Cardiac muscle cell (in vitro differentiated cells and primary cell): ENCODE data around the gene NKX6-2. TPM values are rescaled to one million over a fixed set of nuclear protein-coding genes. Genes with fewer than 3 reads are reported as not detected.

ENCODE experiments used
- DNase-seq, 2 donors: peaks; one replicate each; pipeline versions ENCODE4 v3.0.0 to v3.0.0-alpha.2; 2010 to 2017; ENCODE audit warnings: low read depth in 1 of 2, low spot score in 1 of 2
- H3K27ac ChIP-seq: fragments of 200-600 bp; sonication (generic); 2 replicates; pipeline ENCODE4 v1.5.1; 2016
- H3K27me3 ChIP-seq: fragments of 200-600 bp; sonication (generic); 2 replicates; pipeline ENCODE4 v1.6.0; 2016; ENCODE audit warnings: control low read depth
- H3K36me3 ChIP-seq: fragments of 200-600 bp; sonication (generic); 2 replicates; pipeline ENCODE4 v1.5.1; 2016; ENCODE audit warnings: control low read depth
- H3K4me1 ChIP-seq: fragments of 200-600 bp; sonication (generic); 2 replicates; pipeline ENCODE4 v1.8.1; 2017; ENCODE audit warnings: low read depth, mild to moderate bottlenecking, mixed run types
- H3K4me3 ChIP-seq: fragments of 200-600 bp; sonication (generic); 2 replicates; pipeline ENCODE4 v1.5.1; 2016; ENCODE audit warnings: mild to moderate bottlenecking
- H3K9me3 ChIP-seq: fragments of 200-600 bp; sonication (generic); 2 replicates; pipeline ENCODE4 v1.5.1; 2017; ENCODE audit warnings: low read depth, mild to moderate bottlenecking, control low read depth
- polyA plus RNA-seq: library from polyadenylated mRNA; unstranded; fragments of >200 nt; fragmentation: Nextera tagmentation; extraction: Ambion mirVana; gene quantifications from 2 replicates; pipeline ENCODE4 v1.2.1, GENCODE V29; 2016
- total RNA-seq: library from RNA; depleted of rRNA; stranded (reverse); fragments of >200 nt; gene quantifications from 2 replicates; pipeline ENCODE4 v1.2.3, GENCODE V29; 2016
- TF ChIP-seq, protein P1 (sequence below): IDR thresholded peaks from 2 replicates; pipeline ENCODE4 v1.5.1; 2012; ENCODE audit warnings: low read depth, mild to moderate bottlenecking, low read length

Gene NKX6-2
- total and polyA plus RNA-seq, 2 experiments from 2014 or later: 0.09 to 15.4 TPM

DNA sequence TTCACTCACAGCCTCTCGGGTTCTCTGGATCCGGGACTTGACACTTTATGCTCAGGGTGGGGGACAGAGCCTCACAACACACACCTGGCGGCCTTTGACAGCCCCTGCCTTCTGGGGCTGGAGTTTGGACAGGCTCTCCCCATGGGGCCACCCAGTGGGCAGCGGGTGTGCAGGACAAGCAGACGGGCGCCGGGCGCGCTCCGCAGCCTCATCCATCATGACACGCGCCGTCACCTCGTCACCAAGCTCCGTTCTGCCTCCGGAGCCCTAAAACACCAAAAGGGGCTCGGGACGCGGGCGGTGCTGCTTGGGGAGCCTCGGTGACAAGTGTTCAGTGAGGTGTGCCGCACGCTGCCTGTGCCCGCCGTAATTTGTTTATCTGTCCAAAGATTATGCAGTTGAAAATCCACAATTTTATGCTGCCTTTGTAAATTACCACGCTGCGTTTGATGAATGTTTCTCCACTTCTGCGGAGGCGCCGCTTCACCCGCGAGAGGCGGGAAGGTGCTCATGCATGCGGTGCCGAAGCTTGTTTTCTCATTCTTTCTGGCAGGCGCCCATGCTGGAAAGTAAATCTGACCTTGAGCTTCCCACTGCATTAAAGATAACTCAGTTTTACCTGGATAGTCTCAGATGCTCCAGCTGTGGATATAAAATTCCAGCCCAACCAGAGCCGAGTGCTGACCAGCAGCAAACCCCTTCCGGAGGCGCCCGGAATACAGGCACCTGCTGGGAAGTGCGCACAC is 6.2 kb downstream of the NKX6-2 start:
- TF ChIP-seq, protein P1, sequence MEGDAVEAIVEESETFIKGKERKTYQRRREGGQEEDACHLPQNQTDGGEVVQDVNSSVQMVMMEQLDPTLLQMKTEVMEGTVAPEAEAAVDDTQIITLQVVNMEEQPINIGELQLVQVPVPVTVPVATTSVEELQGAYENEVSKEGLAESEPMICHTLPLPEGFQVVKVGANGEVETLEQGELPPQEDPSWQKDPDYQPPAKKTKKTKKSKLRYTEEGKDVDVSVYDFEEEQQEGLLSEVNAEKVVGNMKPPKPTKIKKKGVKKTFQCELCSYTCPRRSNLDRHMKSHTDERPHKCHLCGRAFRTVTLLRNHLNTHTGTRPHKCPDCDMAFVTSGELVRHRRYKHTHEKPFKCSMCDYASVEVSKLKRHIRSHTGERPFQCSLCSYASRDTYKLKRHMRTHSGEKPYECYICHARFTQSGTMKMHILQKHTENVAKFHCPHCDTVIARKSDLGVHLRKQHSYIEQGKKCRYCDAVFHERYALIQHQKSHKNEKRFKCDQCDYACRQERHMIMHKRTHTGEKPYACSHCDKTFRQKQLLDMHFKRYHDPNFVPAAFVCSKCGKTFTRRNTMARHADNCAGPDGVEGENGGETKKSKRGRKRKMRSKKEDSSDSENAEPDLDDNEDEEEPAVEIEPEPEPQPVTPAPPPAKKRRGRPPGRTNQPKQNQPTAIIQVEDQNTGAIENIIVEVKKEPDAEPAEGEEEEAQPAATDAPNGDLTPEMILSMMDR: no peak
- no peak overlapping the region for H3K4me3 ChIP-seq
- peaks cover 46% of the 10 kb centered on the region for H3K27me3 ChIP-seq
- no peaks in the 10 kb centered on the region for H3K9me3 ChIP-seq
- DNase-seq: no peak
- H3K4me1 ChIP-seq: no peaks in the 10 kb centered on the region
- no peak overlapping the region for H3K27ac ChIP-seq
- H3K36me3 ChIP-seq: peaks cover 3% of the 10 kb centered on the region

DNA sequence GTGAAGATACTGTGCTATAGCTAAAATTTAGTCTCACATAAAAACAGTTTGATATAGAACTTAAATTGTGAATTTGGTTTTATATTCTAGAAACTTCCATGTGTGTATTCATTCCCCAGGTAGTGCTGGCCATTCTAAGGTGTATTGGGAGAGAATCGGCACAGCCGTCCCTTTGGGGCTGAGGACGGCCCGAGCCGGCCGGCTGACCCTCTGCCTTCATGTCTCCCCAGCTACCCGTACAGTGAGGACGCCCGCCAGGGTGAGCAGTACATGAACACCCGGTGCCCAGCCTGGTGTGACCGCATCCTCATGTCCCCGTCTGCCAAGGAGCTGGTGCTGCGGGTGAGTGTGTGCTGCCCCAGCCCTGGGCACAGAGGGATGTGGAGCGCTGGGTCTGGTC is 8.5 kb downstream of the NKX6-2 start:
- no peaks in the 10 kb centered on the region for H3K4me1 ChIP-seq
- TF ChIP-seq, protein P1: no peak
- peaks cover 3% of the 10 kb centered on the region for H3K36me3 ChIP-seq
- H3K9me3 ChIP-seq: no peaks in the 10 kb centered on the region
- H3K27ac ChIP-seq: no peak overlapping the region
- H3K27me3 ChIP-seq: peaks cover 23% of the 10 kb centered on the region
- no peak for DNase-seq
- no peak overlapping the region for H3K4me3 ChIP-seq

DNA sequence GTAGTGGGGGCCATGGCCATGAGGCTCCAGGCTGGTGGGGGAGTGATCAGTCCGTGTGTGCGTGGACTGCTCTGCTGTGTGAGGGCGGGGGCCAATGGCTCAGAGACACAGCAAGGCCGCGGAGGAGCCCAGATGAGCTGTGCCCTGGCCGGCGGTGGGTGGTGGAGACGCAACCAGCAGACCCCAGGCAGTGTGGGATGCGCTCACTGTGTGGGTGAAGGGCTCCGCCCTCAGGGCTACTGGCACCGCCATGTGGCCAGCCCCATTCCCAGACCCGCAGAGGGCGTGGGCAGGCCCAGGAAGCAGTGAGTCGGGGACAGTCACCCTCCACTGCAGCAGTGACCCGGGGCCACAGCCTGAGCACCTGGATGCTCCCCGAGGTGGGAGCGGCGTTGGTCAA is 9.1 kb downstream of the NKX6-2 start:
- Histone ChIP-seq H3K4me3 (no peak overlapping the region), H3K27me3 (peaks cover 17% of the 10 kb centered on the region), H3K9me3 (no peaks in the 10 kb centered on the region), H3K36me3 (peaks cover 3% of the 10 kb centered on the region), H3K27ac (no peak overlapping the region), H3K4me1 (no peaks in the 10 kb centered on the region)
- no peak for DNase-seq
- TF ChIP-seq, protein P1: no peak

DNA sequence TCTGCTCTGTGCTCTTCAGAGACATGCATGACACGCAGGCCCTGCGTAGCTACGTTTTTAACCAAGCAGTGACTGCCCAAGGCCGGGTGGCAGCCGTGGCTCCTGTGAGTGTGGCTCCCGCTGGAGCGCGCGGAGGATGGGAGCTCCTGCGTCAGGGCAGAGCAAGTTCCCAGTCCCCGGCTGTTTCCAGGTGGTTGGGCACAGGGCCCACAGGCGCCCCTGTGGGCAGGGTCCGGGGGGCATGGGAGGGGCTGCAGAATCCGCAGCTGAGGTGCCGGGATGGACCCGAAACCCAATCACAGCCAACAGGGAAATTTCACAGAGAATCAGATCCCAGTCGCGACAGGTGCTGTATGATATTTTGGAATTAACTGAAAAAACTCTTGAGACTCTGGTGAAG is 9.8 kb downstream of the NKX6-2 start:
- TF ChIP-seq, protein P1: no peak
- H3K4me3 ChIP-seq: no peak overlapping the region
- H3K27me3 ChIP-seq: peaks cover 11% of the 10 kb centered on the region
- H3K27ac ChIP-seq: no peak overlapping the region
- no peaks in the 10 kb centered on the region for H3K9me3 ChIP-seq
- DNase-seq: no peak
- no peaks in the 10 kb centered on the region for H3K4me1 ChIP-seq
- H3K36me3 ChIP-seq: peaks cover 3% of the 10 kb centered on the region

DNA sequence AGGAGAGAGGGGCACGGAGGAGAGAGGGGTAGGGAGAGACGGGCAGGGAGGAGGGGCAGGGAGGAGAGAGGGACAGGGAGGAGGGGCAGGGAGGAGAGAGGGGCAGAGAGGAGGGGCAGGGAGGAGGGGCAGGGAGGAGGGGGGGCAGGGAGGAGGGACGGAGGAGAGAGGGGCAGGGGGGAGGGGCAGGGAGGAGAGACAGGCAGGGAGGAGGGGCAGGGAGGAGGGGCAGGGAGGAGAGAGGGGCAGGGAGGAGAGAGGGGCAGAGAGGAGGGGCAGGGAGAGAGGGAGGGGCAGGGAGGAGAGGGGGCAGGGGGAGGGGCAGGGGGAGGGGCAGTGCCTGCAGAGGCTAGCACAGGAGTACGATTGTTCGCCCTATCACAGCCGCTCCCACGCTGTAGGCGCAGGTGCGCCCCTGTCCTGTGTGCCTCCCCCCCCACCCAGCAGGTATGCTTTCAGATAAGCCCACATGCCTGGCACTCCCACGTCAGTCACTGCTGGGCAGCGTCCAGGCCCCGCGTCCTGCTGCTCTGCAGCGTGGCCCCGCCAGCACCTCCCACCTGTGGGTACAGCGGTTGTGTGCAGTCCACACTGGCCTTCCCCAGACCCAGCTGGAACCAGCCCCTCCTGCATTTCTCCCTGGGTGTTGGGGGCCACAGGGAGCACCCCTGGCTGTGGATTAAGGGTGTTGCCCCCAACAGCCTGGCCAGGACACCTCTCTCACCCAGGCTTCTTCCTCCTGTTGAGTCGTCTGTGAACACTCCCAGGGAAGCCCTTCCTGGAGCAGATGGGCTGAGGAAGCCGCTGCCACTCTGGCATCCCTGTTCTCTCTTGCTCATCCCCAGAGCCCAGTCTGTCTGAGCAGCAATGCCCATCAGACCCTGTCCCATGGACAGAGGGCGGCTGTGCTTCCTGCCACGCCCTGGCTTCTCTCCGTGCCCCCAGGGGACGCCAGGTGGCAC is 10.8 kb downstream of the NKX6-2 start:
- Histone ChIP-seq H3K27me3 (peaks cover under 1% of the 10 kb centered on the region), H3K27ac (no peak overlapping the region), H3K9me3 (no peaks in the 10 kb centered on the region), H3K4me3 (no peak overlapping the region), H3K36me3 (peaks cover 3% of the 10 kb centered on the region), H3K4me1 (no peaks in the 10 kb centered on the region)
- TF ChIP-seq, protein P1: no peak
- DNase-seq: no peak
